HCT116 (cell line): Measurements from ENCODE around the gene AKAP9. TPM values are rescaled to one million over a fixed set of nuclear protein-coding genes. Genes with fewer than 3 reads are reported as not detected.

ENCODE experiments used
- ATAC-seq: fragments of 200-7000 bp; cut with Tn5 transposase; 2 replicates; pipeline ENCODE4 v1.9.1; 2020; ENCODE audit warnings: mild to moderate bottlenecking, moderate library complexity
- BruUV-seq: library from RNA; stranded (reverse); fragments of 400-500 nt; replicated peaks from 2 replicates; lab custom pipeline; 2021; lab: Mats Ljungman, UMichigan
- CTCF ChIA-PET: fragments of 300-600 bp; sonication (Branson Sonifier 250); formaldehyde crosslinking; loops from one replicate; lab custom pipeline; 2021; ENCODE audit warnings: antibody characterized with exemption; lab: Charles Lee
- POLR2A ChIA-PET: fragments of 300-600, 350-600 bp; sonication (Branson Sonifier 250); formaldehyde crosslinking; loops from one replicate; lab custom pipeline; 2021; ENCODE audit warnings: antibody characterized with exemption; lab: Charles Lee
- RAD21 ChIA-PET, 2 experiments: fragments of 300-600 bp; sonication (Branson Sonifier 250); formaldehyde crosslinking; loops; one replicate each; lab custom pipeline; 2023; ENCODE audit warnings: low total read pairs in 2 of 2; ENCODE audit not compliant: uncharacterized antibody in 2 of 2, unreplicated experiment in 2 of 2, low non-redundant PET in 1 of 2; lab: Charles Lee
- DNase-seq: peaks from one replicate; pipeline ENCODE4 v3.0.0-alpha.2; 2010; ENCODE audit warnings: low read depth, low spot score
- H2AFZ ChIP-seq: fragments of 200-600 bp; shearing (Covaris generic), sonication (generic); 2 replicates; pipeline ENCODE4 v1.6.1; 2017; ENCODE audit warnings: low read depth, mixed run types, mixed read lengths, antibody characterized with exemption, low read length; ENCODE audit not compliant: poor library complexity, severe bottlenecking
- H3K27ac ChIP-seq: 2 replicates; pipeline ENCODE4 v1.5.1; 2012; ENCODE audit warnings: low read depth, low read length
- H3K27me3 ChIP-seq: fragments of 200-600 bp; sonication (generic); 2 replicates; pipeline ENCODE4 v1.6.1; 2016; ENCODE audit warnings: mixed run types, low read length, mixed read lengths; ENCODE audit not compliant: insufficient read depth
- H3K36me3 ChIP-seq, 2 experiments: fragments of 200-500 bp in 1 of 2; fragments of 200-600 bp in 1 of 2; sonication (Bioruptor generic) in 1 of 2; sonication (generic) in 1 of 2; 2 replicates each; pipeline versions ENCODE4 v1.5.1 to v1.6.1; 2014 to 2016; ENCODE audit warnings: low read length in 2 of 2, inconsistent platforms in 1 of 2, mixed read lengths in 1 of 2, mixed run types in 1 of 2; ENCODE audit not compliant: insufficient read depth in 2 of 2, control insufficient read depth in 1 of 2
- H3K4me1 ChIP-seq, 2 experiments: fragments of 200-600 bp in 1 of 2; sonication (generic) in 1 of 2; 2 replicates each; pipeline versions ENCODE4 v1.5.1 to v1.6.1; 2012 to 2017; ENCODE audit warnings: low read length in 2 of 2, inconsistent platforms in 1 of 2, mild to moderate bottlenecking in 1 of 2, mixed read lengths in 1 of 2, mixed run types in 1 of 2, moderate library complexity in 1 of 2; ENCODE audit not compliant: insufficient read depth in 2 of 2, control insufficient read depth in 1 of 2
- H3K4me2 ChIP-seq: fragments of 200-600 bp; sonication (generic); 2 replicates; pipeline ENCODE4 v1.6.1; 2017; ENCODE audit warnings: mixed run types, low read length, mixed read lengths
- H3K4me3 ChIP-seq, 2 experiments: fragments of 200-600 bp in 1 of 2; sonication (generic) in 1 of 2; replicated peaks in 1 of 2; 2 replicates each; pipeline ENCODE4 v1.5.1; 2011 to 2016; ENCODE audit warnings: low read length in 2 of 2, control low read depth in 1 of 2, low read depth in 1 of 2, mild to moderate bottlenecking in 1 of 2, mixed read lengths in 1 of 2, mixed run types in 1 of 2
- H3K79me2 ChIP-seq: fragments of 200-600 bp; sonication (generic); 2 replicates; pipeline ENCODE4 v1.6.1; 2017; ENCODE audit warnings: mild to moderate bottlenecking, mixed run types, low read length, moderate library complexity, mixed read lengths; ENCODE audit not compliant: insufficient read depth
- H3K9ac ChIP-seq: fragments of 200-600 bp; sonication (generic); 2 replicates; pipeline ENCODE4 v1.6.1; 2016; ENCODE audit warnings: low read length, mixed read lengths
- H3K9me2 ChIP-seq: fragments of 200-600 bp; sonication (generic), shearing (Covaris generic); 2 replicates; pipeline ENCODE4 v1.6.1; 2017; ENCODE audit warnings: mixed run types, mild to moderate bottlenecking, moderate library complexity; ENCODE audit not compliant: insufficient read depth
- H3K9me3 ChIP-seq, 2 experiments: fragments of 200-500 bp in 1 of 2; fragments of 200-600 bp in 1 of 2; sonication (Bioruptor generic) in 1 of 2; sonication (generic) in 1 of 2; 2 replicates each; pipeline ENCODE4 v1.6.1; 2014 to 2017; ENCODE audit warnings: low read length in 2 of 2, mixed read lengths in 2 of 2, inconsistent platforms in 1 of 2, low read depth in 1 of 2, mild to moderate bottlenecking in 1 of 2, mixed run types in 1 of 2, moderate library complexity in 1 of 2; ENCODE audit not compliant: control insufficient read depth in 1 of 2, insufficient read depth in 1 of 2
- H4K20me1 ChIP-seq: fragments of 200-600 bp; sonication (generic), shearing (Covaris generic); 2 replicates; pipeline ENCODE4 v1.6.1; 2017; ENCODE audit warnings: mixed run types, mild to moderate bottlenecking, moderate library complexity; ENCODE audit not compliant: insufficient read depth
- CBX3 ChIP-seq: IDR thresholded peaks from 2 replicates; pipeline ENCODE4 v1.6.1; 2012; ENCODE audit warnings: low read depth
- CEBPB ChIP-seq: IDR thresholded peaks from 2 replicates; pipeline ENCODE4 v1.6.1; 2012; ENCODE audit warnings: low read depth
- ELF1 ChIP-seq: IDR thresholded peaks from 2 replicates; pipeline ENCODE4 v1.6.1; 2012; ENCODE audit warnings: low read depth, borderline replicate concordance
- EZH2 ChIP-seq: fragments of 200-600 bp; sonication (generic); IDR thresholded peaks from 2 replicates; pipeline ENCODE4 v1.6.1; 2017; ENCODE audit warnings: antibody characterized with exemption, mixed run types
- EZH2phosphoT487 ChIP-seq: fragments of 200-600 bp; IDR thresholded peaks from 2 replicates; pipeline ENCODE4 v1.6.1; 2018; ENCODE audit warnings: antibody characterized with exemption, borderline replicate concordance
- FOSL1 ChIP-seq: IDR thresholded peaks from 2 replicates; pipeline ENCODE4 v1.6.1; 2012; ENCODE audit warnings: low read depth
- RAD21 ChIP-seq: IDR thresholded peaks from 2 replicates; pipeline ENCODE4 v1.6.1; 2012; ENCODE audit warnings: low read depth, mild to moderate bottlenecking
- REST ChIP-seq: IDR thresholded peaks from 2 replicates; pipeline ENCODE4 v1.6.1; 2012; ENCODE audit warnings: low read depth
- TCF7L2 ChIP-seq: IDR thresholded peaks from 2 replicates; pipeline ENCODE4 v1.7.0; 2011; ENCODE audit warnings: borderline replicate concordance, inconsistent platforms; ENCODE audit not compliant: insufficient read depth, insufficient read length; ENCODE audit errors: extremely low read depth
- ZBTB33 ChIP-seq: IDR thresholded peaks from 2 replicates; pipeline ENCODE4 v1.6.1; 2011; ENCODE audit warnings: mild to moderate bottlenecking, low read length, moderate library complexity; ENCODE audit not compliant: insufficient replicate concordance; ENCODE audit errors: extremely low read depth
- intact Hi-C: fragments of 100-400 bp; cut with micrococcal nuclease; formaldehyde crosslinking; loops from 2 replicates; pipeline ENCODE4 v1.10.0; 2022
- total RNA-seq: library from RNA; stranded (reverse); gene quantifications from one replicate; pipeline ENCODE4 v1.2.1, GENCODE V29; 2021; ENCODE audit not compliant: unreplicated experiment

AKAP9 gene
- total RNA-seq, 1 experiment from 2014 or later, result 32.6 TPM

- DNase-seq, result no peak
- ChIA-PET POLR2A (no interaction called here), RAD21 (no interaction called here), CTCF (no interaction called here)
- no peak overlapping the region for H2AFZ ChIP-seq
- ATAC-seq, result no peak
- H3K4me2 ChIP-seq, result no peak overlapping the region
- no peaks in the 10 kb centered on the region for H3K9me3 ChIP-seq
- intact Hi-C loops, result no loop called here
- H3K9me2 ChIP-seq, result no peaks in the 10 kb centered on the region
- peaks cover 0 to 11% of the 10 kb centered on the region in 2 experiments; a peak in 2 of 4 replicates for H3K36me3 ChIP-seq
- TF ChIP-seq RAD21 (no peak), CEBPB (no peak), FOSL1 (no peak), ELF1 (no peak), TCF7L2 (no peak), EZH2phosphoT487 (no peak), ZBTB33 (no peak), EZH2 (no peak), REST (no peak), CBX3 (no peak)
- BruUV-seq, result no TSS peak
- no peak overlapping the region for H3K27ac ChIP-seq
- no peak overlapping the region for H3K9ac ChIP-seq
- no peaks in the 10 kb centered on the region for H4K20me1 ChIP-seq
- H3K79me2 ChIP-seq, result no peaks in the 10 kb centered on the region
- H3K4me3 ChIP-seq, result no peak overlapping the region
- no peaks in the 10 kb centered on the region for H3K4me1 ChIP-seq
- no peaks in the 10 kb centered on the region for H3K27me3 ChIP-seq
Observed at GRCh38 chr7:92020636-92021035, 80.0 kb downstream of the AKAP9 start.
